GM23338 (cell line): ENCODE data around the gene MND1.

Source experiments
- CREB1 ChIP-seq: fragments of 250-450 bp; sonication (Bioruptor Pico); IDR thresholded peaks from 2 replicates; pipeline ENCODE4 v1.5.0; 2020; ENCODE audit warnings: low read depth, mild to moderate bottlenecking, moderate library complexity
- CTCF ChIP-seq, 2 experiments: fragments of 200-600 bp in 1 of 2; sonication (generic) in 1 of 2; conservative IDR thresholded peaks; 2 replicates each; pipeline versions ENCODE4 v1.5.1 to v1.6.1; 2016 to 2017; ENCODE audit warnings: antibody characterized with exemption in 2 of 2, low read depth in 2 of 2, mild to moderate bottlenecking in 2 of 2, moderate library complexity in 1 of 2
- ETS1 ChIP-seq: IDR thresholded peaks from 2 replicates; pipeline ENCODE4 v1.6.1; 2016; ENCODE audit warnings: antibody characterized with exemption
- EZH2 ChIP-seq: fragments of 200-600 bp; sonication (generic); IDR thresholded peaks from one replicate; pipeline ENCODE4 v1.8.0; 2017; ENCODE audit warnings: antibody characterized with exemption, mild to moderate bottlenecking, low read depth; ENCODE audit not compliant: unreplicated experiment
- POLR2AphosphoS5 ChIP-seq: IDR thresholded peaks from 2 replicates; pipeline ENCODE4 v1.6.1; 2016; ENCODE audit warnings: antibody characterized with exemption, low read depth
- REST ChIP-seq: IDR thresholded peaks from one replicate; pipeline ENCODE4 v1.6.1; 2018; ENCODE audit warnings: antibody characterized with exemption; ENCODE audit not compliant: unreplicated experiment
- ZNF114 ChIP-seq: fragments of 250-450 bp; sonication (Bioruptor Pico); IDR thresholded peaks from 2 replicates; pipeline ENCODE4 v1.5.0; 2020; ENCODE audit warnings: mild to moderate bottlenecking, moderate library complexity

GRCh38 chr4:153297116-153297515 is 47.4 kb upstream of the MND1 start:
- no peak for TF ChIP-seq CTCF (conservative IDR thresholded peaks at IDR 0.05; ENCODE audit: low read depth in 2 of 2)
- TF ChIP-seq EZH2: no peak
- TF ChIP-seq POLR2AphosphoS5: no peak
- TF ChIP-seq ZNF114 (CRISPR knock-in tag): no peak
- no peak for TF ChIP-seq REST
- no peak for TF ChIP-seq CREB1 (CRISPR knock-in tag)
- no peak for TF ChIP-seq ETS1
